HG03575 (cell line): Measurements from ENCODE around the gene WIPI1.
"Not testable (repeated sequence)": the region's sequence is repeated elsewhere in the genome, so short reads cannot be mapped to it uniquely, and the experiment has no call there.

Experiments used
- ATAC-seq: cut with Tn5 transposase; IDR thresholded peaks from one replicate; pipeline ENCODE4 v1.9.1; 2021; ENCODE audit not compliant: unreplicated experiment, insufficient number of reproducible peaks, low FRiP score; ENCODE audit errors: extremely low read depth

The WIPI1 gene

GRCh38 chr17:68377771-68378267 lies 79.5 kb downstream of the WIPI1 start:
- ATAC-seq: no peak

GRCh38 chr17:68376178-68376577 lies 81.1 kb downstream of the WIPI1 start:
- ATAC-seq: not testable (repeated sequence)

GRCh38 chr17:68375566-68375965 lies 81.7 kb downstream of the WIPI1 start:
- no peak for ATAC-seq
